HUDEP-2 (cell line): ENCODE results near the gene C10orf67.
A peak's percentile ranks its signal among the peaks of the same experiment; 100 is the strongest.

ENCODE experiments used
- DNase-seq, 76 experiments: peaks; one replicate each; lab custom pipeline; 2025; ENCODE audit not compliant: unreplicated experiment in 76 of 76; lab: John Stamatoyannopoulos, UW

The C10orf67 gene

GRCh38 chr10:23174074-23174976, 170.3 kb downstream of the C10orf67 start:
- DNase-seq, result no peak

DNA sequence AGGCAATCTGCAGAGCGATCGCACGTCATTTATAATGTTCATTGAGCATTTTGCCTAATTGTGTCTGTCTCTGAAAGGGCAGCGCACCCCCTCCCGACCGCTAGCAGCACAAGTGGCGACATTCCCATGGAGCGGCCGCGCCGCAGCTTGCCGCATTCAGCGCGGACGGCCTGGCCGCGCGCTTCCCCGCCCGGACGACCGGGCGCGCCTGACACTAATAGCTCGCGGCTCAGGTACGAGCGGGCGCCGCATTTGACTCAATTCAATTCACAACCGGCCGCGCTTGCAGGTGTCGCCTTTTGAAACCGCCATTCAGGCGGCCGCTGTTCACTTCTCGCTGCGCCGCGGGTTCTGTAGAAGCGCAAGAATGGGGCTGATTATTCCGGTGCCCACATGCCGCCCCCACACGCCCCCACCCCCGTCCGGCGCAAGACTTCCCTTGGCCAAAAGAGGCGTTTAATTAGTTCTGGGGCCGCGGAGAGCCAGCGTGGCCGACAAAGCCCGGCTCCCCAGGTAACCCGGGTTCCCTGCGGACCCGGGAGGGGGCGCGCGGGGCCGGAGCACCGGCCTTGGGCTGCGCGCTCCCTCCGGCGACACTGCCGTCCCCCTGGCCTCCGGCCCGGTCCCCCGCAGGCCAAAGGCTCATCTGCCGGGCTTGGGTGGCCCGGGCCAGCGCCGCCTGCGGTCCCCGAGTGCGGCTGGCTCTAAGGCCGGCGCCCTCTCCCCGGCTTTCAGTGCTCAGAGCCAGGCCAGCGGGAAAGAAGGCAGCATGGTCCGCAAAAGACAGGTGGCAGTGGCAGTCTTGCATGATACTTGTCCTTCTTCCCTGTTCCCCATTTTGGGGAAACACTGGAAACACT, 171.2 kb downstream of the C10orf67 start:
- no peak for DNase-seq

DNA sequence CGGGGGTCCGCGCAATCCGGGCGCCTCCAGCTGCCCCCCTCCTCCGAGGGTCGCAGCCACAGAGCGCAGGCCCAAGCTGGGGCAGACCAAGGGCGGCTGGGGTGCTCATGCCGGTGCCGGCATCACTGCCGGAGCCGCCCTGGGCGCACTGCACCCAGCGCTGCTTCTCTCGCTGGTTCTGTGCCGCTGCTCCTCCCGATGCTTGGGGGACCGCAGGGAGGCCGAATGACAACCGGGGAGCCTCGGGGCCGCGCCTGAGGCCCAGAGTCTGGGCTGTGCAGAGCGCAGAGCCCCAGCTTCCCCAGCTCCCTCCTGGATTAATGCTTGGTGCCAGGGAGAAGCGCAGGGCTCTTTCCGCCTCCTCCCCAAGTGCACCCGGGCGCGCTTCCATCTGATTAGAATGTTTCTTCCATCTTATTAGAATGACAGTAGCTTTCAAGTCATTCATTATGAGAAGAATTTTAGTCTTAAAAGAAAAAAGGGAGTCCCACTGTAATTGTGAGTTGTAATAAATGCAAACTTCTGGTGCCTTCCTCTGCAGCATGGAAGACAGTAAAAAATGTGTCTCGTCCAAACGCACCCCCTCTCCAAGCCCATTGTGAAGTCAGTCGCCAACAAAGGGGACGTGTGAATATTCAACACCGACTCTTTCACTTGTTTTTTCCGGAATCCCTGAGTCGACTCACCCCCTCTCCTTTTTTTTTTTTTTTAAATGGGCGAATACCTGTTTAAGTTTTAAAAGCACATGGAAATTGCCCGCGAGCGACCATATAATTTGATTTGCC, 172.0 kb downstream of the C10orf67 start:
- no peak for DNase-seq

- peak in 8 of 76 experiments; percentile 3 to 22 (median 8) for DNase-seq
These were observed 173.2 kb downstream of the C10orf67 start for GRCh38 chr10:23171232-23171876.

- peak in 23 of 76 experiments; percentile 0 to 51 (median 15) for DNase-seq
These were observed 186.2 kb downstream of the C10orf67 start for GRCh38 chr10:23158370-23158769.

DNA sequence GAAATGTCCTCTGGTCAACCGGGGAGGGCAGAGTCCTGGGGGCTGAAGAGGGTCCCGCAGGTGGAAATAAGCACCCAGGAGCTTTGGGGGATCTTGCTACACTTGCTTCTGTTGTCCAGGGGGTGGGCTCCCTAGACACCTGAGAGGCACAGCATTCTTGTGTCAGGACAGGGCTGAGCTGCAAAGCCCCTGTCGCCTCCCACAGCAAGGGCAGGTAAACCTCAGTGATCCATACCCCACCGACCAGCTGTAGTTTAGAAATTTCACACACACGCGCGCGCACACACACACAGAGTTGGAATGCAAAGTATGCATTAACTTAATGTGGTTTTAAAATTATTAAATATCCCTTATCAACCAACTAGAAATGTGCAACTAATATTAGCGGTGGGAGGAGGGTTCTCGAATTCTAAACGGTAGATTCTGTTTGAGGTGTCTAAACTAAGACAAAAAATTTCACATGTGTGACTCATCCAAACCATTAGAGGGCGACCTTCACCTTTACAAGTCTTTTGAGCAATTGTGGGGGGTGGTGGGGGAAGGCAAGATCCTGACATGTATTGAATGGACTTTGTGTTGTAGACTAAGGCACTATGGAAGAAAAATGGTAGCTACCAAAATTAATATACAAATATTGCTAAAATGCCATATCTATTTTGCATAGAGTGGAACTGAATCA, 186.8 kb downstream of the C10orf67 start:
- DNase-seq, result peak in 10 of 76 experiments; percentile 1 to 31 (median 10)

GRCh38 chr10:23157239-23157681, 187.3 kb downstream of the C10orf67 start:
- no peak for DNase-seq

DNA sequence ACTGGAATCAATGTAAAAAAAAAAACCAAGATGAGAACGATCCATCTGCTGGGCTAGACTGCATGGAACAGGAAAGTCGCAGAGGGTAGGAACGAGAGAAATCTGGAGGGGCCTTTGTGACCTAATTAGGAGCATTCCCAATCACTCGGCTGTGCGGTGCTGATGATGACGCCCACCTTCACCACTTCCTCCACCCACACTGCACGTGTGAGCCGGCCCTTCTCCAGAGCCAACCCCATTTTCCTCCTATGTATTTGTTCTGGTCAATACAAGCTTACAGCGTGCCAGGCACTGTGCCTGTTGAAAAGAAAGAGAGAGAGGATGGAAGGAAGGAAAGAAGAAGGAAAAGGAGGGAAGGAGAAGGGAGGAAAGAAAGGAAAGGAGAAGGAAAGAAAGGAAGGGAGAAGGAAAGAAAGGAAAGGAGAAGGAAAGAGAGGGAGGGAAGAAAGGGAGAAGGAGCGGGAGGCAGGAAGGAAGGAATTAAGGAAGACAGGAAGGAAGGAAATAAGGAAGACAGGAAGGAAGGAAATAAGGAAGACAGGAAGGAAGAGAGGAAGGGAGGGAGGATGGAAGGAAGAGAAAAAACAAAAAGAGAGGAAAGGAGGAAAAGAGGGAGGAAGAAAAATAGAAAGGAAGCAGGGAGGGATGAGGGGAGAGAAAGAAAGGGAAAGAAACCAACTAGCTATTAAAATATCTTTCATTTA, 188.0 kb downstream of the C10orf67 start:
- DNase-seq, result no peak

DNA sequence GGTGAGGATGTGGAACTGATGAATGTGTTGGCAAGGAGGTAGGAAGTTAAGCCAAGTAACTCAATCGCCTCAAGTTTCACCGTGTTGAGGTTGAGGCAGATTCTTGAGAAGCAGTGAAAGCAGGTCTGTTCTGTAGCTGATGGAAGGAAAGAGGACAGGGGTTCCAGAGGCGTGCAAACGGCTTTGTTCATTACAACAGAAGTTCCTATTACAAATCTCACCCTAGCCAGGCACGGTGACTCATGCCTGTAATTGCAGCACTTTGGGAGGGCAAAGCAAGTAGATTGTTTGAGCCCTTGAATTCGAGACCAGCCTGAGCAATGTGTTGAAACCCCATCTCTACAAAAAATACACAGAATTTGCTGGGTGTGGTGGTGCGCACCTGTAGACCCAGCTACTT, 189.4 kb downstream of the C10orf67 start:
- DNase-seq, result no peak
